Heart right ventricle (tissue), 16 donors: ENCODE measurements around the gene NYAP1. TPM values are rescaled to one million over a fixed set of nuclear protein-coding genes. Genes with fewer than 3 reads are reported as not detected.
A peak's percentile ranks its signal among the peaks of the same experiment; 100 is the strongest.

ENCODE experiments used
- ATAC-seq, 8 donors: fragments of 200-7000 bp; cut with Tn5 transposase; one replicate each; pipeline ENCODE4 v1.9.1; 2020; ENCODE audit warnings: mild to moderate bottlenecking in 8 of 8, moderate library complexity in 8 of 8, moderate number of reproducible peaks in 1 of 8
- DNase-seq, 2 donors: peaks; one replicate each; pipeline ENCODE4 v3.0.0-alpha.2; 2020
- H3K27ac ChIP-seq, 10 donors: fragments of 200-600 bp; sonication (generic) in 2 of 10; one replicate each; pipeline versions ENCODE4 v1.5.0 to v1.8.0; 2020 to 2022; ENCODE audit warnings: mild to moderate bottlenecking in 3 of 10
- H3K27me3 ChIP-seq, 7 donors: fragments of 200-600 bp; one replicate each; pipeline ENCODE4 v1.8.0; 2021 to 2022; ENCODE audit warnings: mild to moderate bottlenecking in 2 of 7
- H3K36me3 ChIP-seq, 9 donors: fragments of 200-600 bp; sonication (generic) in 1 of 9; one replicate each; pipeline versions ENCODE4 v1.5.0 to v1.8.0; 2020 to 2022; ENCODE audit warnings: mild to moderate bottlenecking in 2 of 9
- H3K4me1 ChIP-seq, 9 donors: fragments of 200-600 bp; sonication (generic) in 1 of 9; one replicate each; pipeline versions ENCODE4 v1.5.0 to v1.8.0; 2020 to 2022; ENCODE audit warnings: mild to moderate bottlenecking in 4 of 9
- H3K4me3 ChIP-seq, 10 donors: fragments of 200-600 bp; sonication (generic) in 2 of 10; one replicate each; pipeline versions ENCODE4 v1.5.0 to v1.8.0; 2020 to 2022; ENCODE audit warnings: mild to moderate bottlenecking in 7 of 10, moderate library complexity in 2 of 10
- H3K9me3 ChIP-seq, 11 donors: fragments of 200-600 bp in 10 of 11; sonication (generic) in 2 of 11; one replicate each; pipeline versions ENCODE4 v1.5.0 to v1.8.0; 2013 to 2022; ENCODE audit warnings: mild to moderate bottlenecking in 2 of 11, control low read depth in 1 of 11, moderate library complexity in 1 of 11
- WGBS, 2 donors: extraction: QIAGEN DNeasy Blood & Tissue Kit; methylation state at CpG; one replicate each; pipeline ENCODE4 v1.1.7; 2013; ENCODE audit warnings: inconsistent platforms in 1 of 2; 5-methylcytosine and 5-hydroxymethylcytosine counted together
- intact Hi-C, 10 donors: fragments of 100-400 bp; cut with DNase I; formaldehyde crosslinking; loops; one replicate each; pipeline versions ENCODE4 v1.11.1 to v1.14.2; 2022
- polyA plus RNA-seq, 2 donors: library from polyadenylated mRNA; stranded (reverse); fragments of 200-250 nt; gene quantifications; one replicate each; pipeline ENCODE4 v1.2.3, GENCODE V29; 2013
- total RNA-seq, 10 donors: library from RNA; stranded (reverse); fragmentation: NEBNext Ultra II Directional in 3 of 10; extraction: Animal tissue kit (Norgen Biotek cat#: 25700) in 3 of 10; gene quantifications; one replicate each; pipeline versions ENCODE4 v1.2.1 to v1.2.4, GENCODE V29; 2021 to 2023
- TF ChIP-seq, protein P1 (sequence below), 9 donors: fragments of 200-600 bp; sonication (generic) in 2 of 9; IDR thresholded peaks; one replicate each; pipeline versions ENCODE4 v1.5.0 to v1.8.0; 2021 to 2022; ENCODE audit warnings: antibody characterized with exemption in 9 of 9, mild to moderate bottlenecking in 5 of 9, moderate library complexity in 1 of 9
- donor health status: Arrhythmogenic right ventricular cardiomyopathy.
- donor health status: ischemic (EF 13 %, LVEDD 7.1; RV severe dilation, severe dysfunction).
- donor health status: healthy with polysubstance abuse.
- donor health status: DM: no; HTN: yes; CAD: no.
- donor health status: DM: no; HTN: no; CAD: no.
- donor health status: ischemic (EF 25% LVEDD 6.9; RV normal size, moderate dysfunction).
- donor health status: ischemic (EF 25% LVEDD 5.7; RV mildly dilated, moderate dysfunction).
- donor health status: healthy.
- donor health status: DM: yes; HTN: yes; CAD: no.
- donor health status: Ischemic cardiomyopathy.
- donor health status: ischemic (EF 35%, LVEDD 5.7; RV mildly dilated, moderate dysfunction).
- donor health status: nonischemic (EF 11% LVEDD 7.7; RV severe dilation, severe dysfunction).
- donor health status: DM: yes; HTN: yes; CAD: no.
- donor health status: PGD.
- donor health status: ischemic (EF 29% LVEDD 5.4; RV normal size, mild dysfunction).
- donor health status: nonischemic (EF 23%, LVEDD 6.1; RV moderate dilation, normal function).

The NYAP1 gene
- total and polyA plus RNA-seq, 12 donors = 0.10 to 0.86 (median 0.35) TPM

DNA sequence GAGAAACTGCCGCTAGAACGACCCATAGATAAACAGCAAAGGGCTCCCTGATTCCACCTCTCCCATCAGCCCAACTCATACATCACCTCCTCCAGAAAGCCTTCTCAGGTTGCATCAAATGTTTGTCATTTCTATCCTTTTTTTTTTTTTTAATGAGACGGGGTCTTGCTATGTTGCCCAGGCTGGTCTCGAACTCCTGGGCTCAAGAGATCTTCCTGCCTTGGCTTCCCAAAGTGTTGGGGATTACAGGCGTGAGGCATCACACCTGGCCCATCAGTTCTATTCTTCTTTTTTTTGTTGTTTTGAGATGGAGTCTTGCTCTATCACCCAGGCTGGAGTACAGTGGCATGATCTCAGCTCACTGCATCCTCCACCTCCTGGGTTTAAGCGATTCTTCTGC is 26.7 kb upstream of the NYAP1 start:
- H3K36me3 ChIP-seq = peaks cover 0 to 32% (median 0%) of the 10 kb centered on the region in 9 donors
- DNase-seq (no peak), ATAC-seq (no peak)
- H3K4me3 ChIP-seq = no peak overlapping the region
- H3K27me3 ChIP-seq = no peaks in the 10 kb centered on the region
- no peaks in the 10 kb centered on the region for H3K9me3 ChIP-seq
- peaks cover 0 to 9% (median 0%) of the 10 kb centered on the region in 9 donors for H3K4me1 ChIP-seq
- intact Hi-C loops = no loop called here
- H3K27ac ChIP-seq = no peak overlapping the region
- TF ChIP-seq, protein P1, sequence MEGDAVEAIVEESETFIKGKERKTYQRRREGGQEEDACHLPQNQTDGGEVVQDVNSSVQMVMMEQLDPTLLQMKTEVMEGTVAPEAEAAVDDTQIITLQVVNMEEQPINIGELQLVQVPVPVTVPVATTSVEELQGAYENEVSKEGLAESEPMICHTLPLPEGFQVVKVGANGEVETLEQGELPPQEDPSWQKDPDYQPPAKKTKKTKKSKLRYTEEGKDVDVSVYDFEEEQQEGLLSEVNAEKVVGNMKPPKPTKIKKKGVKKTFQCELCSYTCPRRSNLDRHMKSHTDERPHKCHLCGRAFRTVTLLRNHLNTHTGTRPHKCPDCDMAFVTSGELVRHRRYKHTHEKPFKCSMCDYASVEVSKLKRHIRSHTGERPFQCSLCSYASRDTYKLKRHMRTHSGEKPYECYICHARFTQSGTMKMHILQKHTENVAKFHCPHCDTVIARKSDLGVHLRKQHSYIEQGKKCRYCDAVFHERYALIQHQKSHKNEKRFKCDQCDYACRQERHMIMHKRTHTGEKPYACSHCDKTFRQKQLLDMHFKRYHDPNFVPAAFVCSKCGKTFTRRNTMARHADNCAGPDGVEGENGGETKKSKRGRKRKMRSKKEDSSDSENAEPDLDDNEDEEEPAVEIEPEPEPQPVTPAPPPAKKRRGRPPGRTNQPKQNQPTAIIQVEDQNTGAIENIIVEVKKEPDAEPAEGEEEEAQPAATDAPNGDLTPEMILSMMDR (IDR thresholded peaks at IDR 0.05) = no peak
- WGBS, 2 donors = 95% methylated on average over 6 of the region's 6 CpGs

GRCh38 chr7:100464210-100464660 is 19.5 kb upstream of the NYAP1 start, which contains the start of gene SPACDR:
Gene SPACDR, minus strand, starts transcription at chr7:100464260. Its CDS starts 235 bp downstream, at chr7:100464025.
- ATAC-seq (no peak), DNase-seq (no peak)
- peak within 1 kb of the TSS in 1 of 10 donors; percentile 76 for H3K27ac ChIP-seq
- no peaks in the 10 kb centered on the region for H3K9me3 ChIP-seq
- peaks cover 0 to 70% (median 7%) of the 10 kb centered on the region in 9 donors for H3K36me3 ChIP-seq
- H3K27me3 ChIP-seq = no peaks in the 10 kb centered on the region
- TF ChIP-seq, protein P1 (IDR thresholded peaks at IDR 0.05) = no peak
- intact Hi-C loops = loop anchor here in 4 of 10 donors (10.0 kb wide), 3 partner anchors 221 to 261 kb away; partner anchors contain the start of genes EPO (in 2 of the 4) and POP7 (in 1 of the 4)
- peaks cover 10 to 39% (median 25%) of the 10 kb centered on the region in 9 donors for H3K4me1 ChIP-seq
- WGBS, 2 donors = 83 to 86% methylated on average over 7 of the region's 7 CpGs
- H3K4me3 ChIP-seq = no peak within 1 kb of the TSS

DNA sequence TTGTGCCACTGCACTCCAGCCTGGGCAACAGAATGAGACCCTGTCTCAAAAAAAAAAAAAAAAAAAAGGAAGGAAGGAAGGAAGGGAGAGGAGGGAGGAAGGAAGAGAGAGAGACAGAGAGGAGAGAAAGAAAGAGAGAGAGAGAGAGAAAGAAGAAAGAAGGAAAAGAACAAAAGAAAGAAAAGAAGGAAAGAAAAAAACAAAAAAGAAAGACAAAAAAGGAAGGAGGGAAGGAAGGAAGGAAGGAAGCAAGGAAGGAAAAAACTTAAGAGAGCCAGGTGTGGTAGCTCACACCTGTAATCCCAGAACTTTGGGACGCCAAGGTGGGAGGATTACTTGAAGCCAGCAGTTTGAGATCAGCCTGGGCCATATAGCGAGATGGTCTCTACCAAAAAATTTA is 18.9 kb upstream of the NYAP1 start:
- Histone ChIP-seq H3K4me3 (no peak overlapping the region), H3K4me1 (peaks cover 14 to 45% (median 31%) of the 10 kb centered on the region in 9 donors), H3K27me3 (no peaks in the 10 kb centered on the region), H3K27ac (no peak overlapping the region), H3K9me3 (no peaks in the 10 kb centered on the region), H3K36me3 (peaks cover 0 to 65% (median 7%) of the 10 kb centered on the region in 9 donors)
- WGBS, 2 donors = 97 to 98% methylated on average over 2 of the region's 2 CpGs
- intact Hi-C loops = loop anchor here in 9 of 10 donors (5.0 to 10.0 kb wide), 7 partner anchors 93 to 263 kb away; partner anchors contain the start of genes GIGYF1 (in 4 of the 9), EPO (in 2 of the 9) and POP7 (in 1 of the 9)
- no peak for ATAC-seq
- no peak for DNase-seq
- TF ChIP-seq, protein P1 (IDR thresholded peaks at IDR 0.05) = no peak

DNA sequence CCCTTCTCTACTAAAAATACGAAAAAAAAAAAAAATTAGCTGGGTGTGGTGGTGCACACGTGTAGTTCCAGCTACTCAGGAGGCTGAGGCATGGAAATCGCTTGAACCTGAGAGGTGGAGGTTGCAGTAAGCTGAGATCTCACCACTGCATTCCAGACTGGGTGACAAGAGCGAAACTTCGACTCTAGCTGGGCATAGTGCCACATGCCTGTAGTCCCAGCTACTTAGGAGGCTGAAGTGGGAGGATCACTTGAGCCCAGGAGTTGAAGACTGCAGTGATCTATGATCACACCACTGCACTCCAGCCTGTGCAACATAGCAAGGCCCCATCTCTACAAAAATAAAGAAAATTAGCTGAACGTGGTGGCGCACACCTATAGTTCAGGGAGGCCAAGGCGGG is 18.4 kb upstream of the NYAP1 start:
- 62 to 75% methylated on average over 8 of the region's 8 CpGs for WGBS, 2 donors
- intact Hi-C loops = loop anchor here in 9 of 10 donors (5.0 to 10.0 kb wide), 7 partner anchors 92 to 262 kb away; partner anchors contain the start of genes GIGYF1 (in 4 of the 9), EPO (in 2 of the 9) and POP7 (in 1 of the 9)
- ATAC-seq (no peak), DNase-seq (no peak)
- Histone ChIP-seq H3K9me3 (no peaks in the 10 kb centered on the region), H3K36me3 (peaks cover 0 to 65% (median 7%) of the 10 kb centered on the region in 9 donors), H3K4me3 (no peak overlapping the region), H3K27me3 (no peaks in the 10 kb centered on the region), H3K4me1 (peaks cover 14 to 50% (median 31%) of the 10 kb centered on the region in 9 donors), H3K27ac (peak overlapping the region in 7 of 10 donors; percentile 20 to 76 (median 69))
- TF ChIP-seq, protein P1 (IDR thresholded peaks at IDR 0.05) = no peak
